8988T (cell line): ENCODE measurements around the gene TAS2R60.
"Not testable (repeated sequence)": the region's sequence is repeated elsewhere in the genome, so short reads cannot be mapped to it uniquely, and the experiment has no call there.

Experiments
- DNase-seq: peaks from one replicate; pipeline ENCODE4 v3.0.0; 2011

The TAS2R60 gene

GRCh38 chr7:143479055-143479766 lies 36.0 kb downstream of the TAS2R60 start:
- no peak for DNase-seq

GRCh38 chr7:143480501-143480900 lies 37.2 kb downstream of the TAS2R60 start:
- DNase-seq = no peak

GRCh38 chr7:143484119-143484518 lies 40.9 kb downstream of the TAS2R60 start:
- DNase-seq = no peak

GRCh38 chr7:143485094-143485493 lies 41.8 kb downstream of the TAS2R60 start:
- DNase-seq = no peak

GRCh38 chr7:143485500-143485899 lies 42.2 kb downstream of the TAS2R60 start:
- DNase-seq = no peak

- DNase-seq = not testable (repeated sequence)
Measured at GRCh38 chr7:143486266-143486665, 43.0 kb downstream of the TAS2R60 start.

- DNase-seq = no peak
Measured at GRCh38 chr7:143487061-143487460, 43.8 kb downstream of the TAS2R60 start.

- no peak for DNase-seq
Measured at GRCh38 chr7:143487566-143487965, 44.3 kb downstream of the TAS2R60 start.

- DNase-seq = no peak
Measured at GRCh38 chr7:143490717-143491306, 47.6 kb downstream of the TAS2R60 start.

- no peak for DNase-seq
Measured at GRCh38 chr7:143492043-143492471, 48.8 kb downstream of the TAS2R60 start.

GRCh38 chr7:143492799-143493739 lies 49.8 kb downstream of the TAS2R60 start:
- DNase-seq = no peak

GRCh38 chr7:143493751-143494150 lies 50.5 kb downstream of the TAS2R60 start:
- DNase-seq = no peak
